AG08395 (cell line): Measurements from ENCODE around the gene SLC24A3.
A peak's percentile ranks its signal among the peaks of the same experiment; 100 is the strongest.

Source experiments
- DNase-seq: peaks from one replicate; pipeline ENCODE4 v3.0.0; 2012; ENCODE audit warnings: mixed read lengths, low spot score

SLC24A3 gene

GRCh38 chr20:19546648-19547047 lies 334.2 kb downstream of the SLC24A3 start:
- no peak for DNase-seq

- no peak for DNase-seq
Observed at GRCh38 chr20:19547547-19547946, 335.1 kb downstream of the SLC24A3 start.

GRCh38 chr20:19549896-19550295 lies 337.5 kb downstream of the SLC24A3 start:
- no peak for DNase-seq

GRCh38 chr20:19552221-19553180 lies 340.1 kb downstream of the SLC24A3 start:
- no peak for DNase-seq

GRCh38 chr20:19554666-19555065 lies 342.2 kb downstream of the SLC24A3 start:
- no peak for DNase-seq

GRCh38 chr20:19555726-19556125 lies 343.3 kb downstream of the SLC24A3 start:
- no peak for DNase-seq

GRCh38 chr20:19557291-19557690 lies 344.8 kb downstream of the SLC24A3 start:
- DNase-seq = no peak

- no peak for DNase-seq
Observed at GRCh38 chr20:19560881-19561480, 348.5 kb downstream of the SLC24A3 start.

GRCh38 chr20:19562426-19562825 lies 350.0 kb downstream of the SLC24A3 start:
- no peak for DNase-seq

GRCh38 chr20:19564261-19564660 lies 351.8 kb downstream of the SLC24A3 start:
- DNase-seq = no peak

GRCh38 chr20:19565736-19566135 lies 353.3 kb downstream of the SLC24A3 start:
- DNase-seq = no peak

- DNase-seq = peak; percentile 18
Observed at GRCh38 chr20:19566226-19566945, 353.9 kb downstream of the SLC24A3 start.

- DNase-seq = no peak
Observed at GRCh38 chr20:19568128-19568527, 355.7 kb downstream of the SLC24A3 start.

GRCh38 chr20:19571996-19572395 lies 359.6 kb downstream of the SLC24A3 start:
- no peak for DNase-seq

- no peak for DNase-seq
Observed at GRCh38 chr20:19577692-19578091, 365.2 kb downstream of the SLC24A3 start.

GRCh38 chr20:19582782-19583181 lies 370.3 kb downstream of the SLC24A3 start:
- no peak for DNase-seq

GRCh38 chr20:19583532-19584175 lies 371.2 kb downstream of the SLC24A3 start:
- peak; percentile 81 for DNase-seq

- no peak for DNase-seq
Observed at GRCh38 chr20:19588241-19588640, 375.8 kb downstream of the SLC24A3 start.

GRCh38 chr20:19588732-19589131 lies 376.3 kb downstream of the SLC24A3 start:
- DNase-seq = no peak

GRCh38 chr20:19589787-19590362 lies 377.4 kb downstream of the SLC24A3 start:
- DNase-seq = no peak

GRCh38 chr20:19590382-19590781 lies 377.9 kb downstream of the SLC24A3 start:
- no peak for DNase-seq

- no peak for DNase-seq
Observed at GRCh38 chr20:19593762-19594161, 381.3 kb downstream of the SLC24A3 start.
